CD4-positive, alpha-beta T cell treated with Interleukin-2 at 100 ng/mL for 4 hours (primary cell): Measurements from ENCODE around the gene IKBIP.

ENCODE experiments used
- DNase-seq: peaks from one replicate; pipeline ENCODE4 v3.0.0-alpha.2; 2020; ENCODE audit warnings: low spot score

The IKBIP gene

GRCh38 chr12:98575013-98575412 lies 69.6 kb downstream of the IKBIP start:
- no peak for DNase-seq
